ENCODE results near the gene LAT.
"Not testable (repeated sequence)": the region's sequence is repeated elsewhere in the genome, so short reads cannot be mapped to it uniquely, and the experiment has no call there.

LAT gene

GRCh38 chr16:28984619-28985135 lies at the start of gene LAT:
Gene LAT, plus strand, starts transcription at chr16:28985052. Its CDS starts 366 bp downstream, at chr16:28985418.
- in situ Hi-C loops (cut with MboI; ENCODE audit: low pct_unique_long_range_greater_than_20kb, low sequenced_read_pairs): no loop called here
- DNase-seq: peak; percentile 72

GRCh38 chr16:28935346-28935745 lies 49.5 kb upstream of the LAT start:
- in situ Hi-C loops (cut with MboI; ENCODE audit: low pct_unique_long_range_greater_than_20kb, low sequenced_read_pairs): loop anchor here (25.0 kb wide), 1 partner anchor 398 kb away; the partner anchor contains the start of gene NUPR1
- DNase-seq: no peak

GRCh38 chr16:28935924-28936783 lies 48.7 kb upstream of the LAT start:
- in situ Hi-C loops (cut with MboI; ENCODE audit: low pct_unique_long_range_greater_than_20kb, low sequenced_read_pairs): loop anchor here (25.0 kb wide), 1 partner anchor 399 kb away; the partner anchor contains the start of gene NUPR1
- peak; percentile 99 for DNase-seq

- DNase-seq: no peak
- in situ Hi-C loops (cut with MboI; ENCODE audit: low pct_unique_long_range_greater_than_20kb, low sequenced_read_pairs): loop anchor here (25.0 kb wide), 1 partner anchor 399 kb away; the partner anchor contains the start of gene NUPR1
Observed at GRCh38 chr16:28936784-28937155, 48.1 kb upstream of the LAT start.

GRCh38 chr16:28937222-28937876 lies 47.5 kb upstream of the LAT start:
- in situ Hi-C loops (cut with MboI; ENCODE audit: low pct_unique_long_range_greater_than_20kb, low sequenced_read_pairs): loop anchor here (25.0 kb wide), 1 partner anchor 400 kb away; the partner anchor contains the start of gene NUPR1
- DNase-seq: no peak

GRCh38 chr16:28938721-28939120 lies 46.1 kb upstream of the LAT start:
- in situ Hi-C loops (cut with MboI; ENCODE audit: low pct_unique_long_range_greater_than_20kb, low sequenced_read_pairs): loop anchor here (25.0 kb wide), 1 partner anchor 401 kb away; the partner anchor contains the start of gene NUPR1
- no peak for DNase-seq

- not testable (repeated sequence) for DNase-seq
Observed at GRCh38 chr16:28939825-28940224, 45.0 kb upstream of the LAT start.

GRCh38 chr16:28943281-28943680 lies 41.6 kb upstream of the LAT start:
- in situ Hi-C loops (cut with MboI; ENCODE audit: low pct_unique_long_range_greater_than_20kb, low sequenced_read_pairs): loop anchor here (25.0 kb wide), 1 partner anchor 406 kb away; the partner anchor contains the start of gene NUPR1
- no peak for DNase-seq

More at GRCh38 chr16:28939825-28940224, 45.0 kb upstream of the LAT start:
- in situ Hi-C loops (cut with MboI; ENCODE audit: low pct_unique_long_range_greater_than_20kb, low sequenced_read_pairs): loop anchor here (25.0 kb wide), 1 partner anchor 403 kb away; the partner anchor contains the start of gene NUPR1

- no peak for DNase-seq
- in situ Hi-C loops (cut with MboI; ENCODE audit: low pct_unique_long_range_greater_than_20kb, low sequenced_read_pairs): loop anchor here (25.0 kb wide), 1 partner anchor 409 kb away; the partner anchor contains the start of gene NUPR1
Observed at GRCh38 chr16:28946681-28947080, 38.2 kb upstream of the LAT start.

- in situ Hi-C loops (cut with MboI; ENCODE audit: low pct_unique_long_range_greater_than_20kb, low sequenced_read_pairs): no loop called here
- peak; percentile 100 for DNase-seq
Observed at GRCh38 chr16:28950648-28951409, 34.0 kb upstream of the LAT start, which contains the start of gene NFATC2IP. Gene NFATC2IP, plus strand, starts transcription at chr16:28950937. Its CDS starts 75 bp downstream, at chr16:28951012.

GRCh38 chr16:28951410-28951943 lies 33.4 kb upstream of the LAT start:
- in situ Hi-C loops (cut with MboI; ENCODE audit: low pct_unique_long_range_greater_than_20kb, low sequenced_read_pairs): no loop called here
- no peak for DNase-seq

GRCh38 chr16:28958216-28958615 lies 26.6 kb upstream of the LAT start:
- no peak for DNase-seq
- in situ Hi-C loops (cut with MboI; ENCODE audit: low pct_unique_long_range_greater_than_20kb, low sequenced_read_pairs): no loop called here

GRCh38 chr16:28958836-28959235 lies 26.0 kb upstream of the LAT start:
- in situ Hi-C loops (cut with MboI; ENCODE audit: low pct_unique_long_range_greater_than_20kb, low sequenced_read_pairs): no loop called here

GRCh38 chr16:28964072-28964471 lies 20.8 kb upstream of the LAT start:
- in situ Hi-C loops (cut with MboI; ENCODE audit: low pct_unique_long_range_greater_than_20kb, low sequenced_read_pairs): no loop called here
- DNase-seq: no peak

More at GRCh38 chr16:28958836-28959235, 26.0 kb upstream of the LAT start:
- DNase-seq: no peak

GRCh38 chr16:28964496-28964895 lies 20.4 kb upstream of the LAT start:
- in situ Hi-C loops (cut with MboI; ENCODE audit: low pct_unique_long_range_greater_than_20kb, low sequenced_read_pairs): no loop called here
- DNase-seq: no peak

GRCh38 chr16:28967156-28967555 lies 17.7 kb upstream of the LAT start:
- no peak for DNase-seq
- in situ Hi-C loops (cut with MboI; ENCODE audit: low pct_unique_long_range_greater_than_20kb, low sequenced_read_pairs): no loop called here

- DNase-seq; in situ Hi-C loops (cut with MboI; ENCODE audit: low pct_unique_long_range_greater_than_20kb, low sequenced_read_pairs): not testable (repeated sequence)
Observed at GRCh38 chr16:28969696-28970095, 15.2 kb upstream of the LAT start.

- in situ Hi-C loops (cut with MboI; ENCODE audit: low pct_unique_long_range_greater_than_20kb, low sequenced_read_pairs): no loop called here
- peak; percentile 53 for DNase-seq
Observed at GRCh38 chr16:28974007-28974436, 10.8 kb upstream of the LAT start.

Data from KBM-7 (cell line).